ENCODE measurements around the gene HMGB1.
"Not testable (repeated sequence)": the region's sequence is repeated elsewhere in the genome, so short reads cannot be mapped to it uniquely, and the experiment has no call there.

The HMGB1 gene

GRCh38 chr13:30465343-30465592, 468 bp downstream of the HMGB1 start:
- no peak for DNase-seq

GRCh38 chr13:30464496-30465342, 1.0 kb downstream of the HMGB1 start:
- peak; percentile 94 for DNase-seq

GRCh38 chr13:30463787-30464495, 1.8 kb downstream of the HMGB1 start:
- peak; percentile 74 for DNase-seq

GRCh38 chr13:30461279-30462066, 4.3 kb downstream of the HMGB1 start:
- DNase-seq: not testable (repeated sequence)

GRCh38 chr13:30457306-30457891, 8.3 kb downstream of the HMGB1 start:
- no peak for DNase-seq

- DNase-seq: no peak
These were observed 9.4 kb downstream of the HMGB1 start for GRCh38 chr13:30456290-30456689.

- DNase-seq: no peak
These were observed 10.7 kb downstream of the HMGB1 start for GRCh38 chr13:30454991-30455390.

- peak; percentile 32 for DNase-seq
These were observed 12.0 kb downstream of the HMGB1 start for GRCh38 chr13:30453727-30454126.

GRCh38 chr13:30451476-30451875, 14.3 kb downstream of the HMGB1 start:
- DNase-seq: not testable (repeated sequence)

- DNase-seq: no peak
These were observed 15.7 kb downstream of the HMGB1 start for GRCh38 chr13:30450066-30450465.

- DNase-seq: no peak
These were observed 17.3 kb downstream of the HMGB1 start for GRCh38 chr13:30448441-30448840.

- DNase-seq: no peak
These were observed 19.6 kb downstream of the HMGB1 start for GRCh38 chr13:30446126-30446500.

GRCh38 chr13:30443957-30444404, 21.8 kb downstream of the HMGB1 start:
- DNase-seq: no peak

- DNase-seq: not testable (repeated sequence)
These were observed 22.2 kb downstream of the HMGB1 start for GRCh38 chr13:30443491-30443890.

- no peak for DNase-seq
These were observed 22.8 kb downstream of the HMGB1 start for GRCh38 chr13:30442926-30443325.

- DNase-seq: no peak
These were observed 24.6 kb downstream of the HMGB1 start for GRCh38 chr13:30440910-30441703.

- no peak for DNase-seq
These were observed 27.4 kb downstream of the HMGB1 start for GRCh38 chr13:30438286-30438685.

- no peak for DNase-seq
These were observed 28.6 kb downstream of the HMGB1 start for GRCh38 chr13:30437177-30437576.

GRCh38 chr13:30435911-30436451, 29.8 kb downstream of the HMGB1 start:
- no peak for DNase-seq

GRCh38 chr13:30431269-30431940, 34.3 kb downstream of the HMGB1 start:
- no peak for DNase-seq

Data from GDM1 (cell line).